CD4-positive, alpha-beta T cell treated with Interleukin-10 for 1 hour (primary cell): ENCODE data around the gene GP5.

Experiments used
- DNase-seq: peaks from one replicate; pipeline ENCODE4 v3.0.0-alpha.2; 2020

Gene GP5

DNA sequence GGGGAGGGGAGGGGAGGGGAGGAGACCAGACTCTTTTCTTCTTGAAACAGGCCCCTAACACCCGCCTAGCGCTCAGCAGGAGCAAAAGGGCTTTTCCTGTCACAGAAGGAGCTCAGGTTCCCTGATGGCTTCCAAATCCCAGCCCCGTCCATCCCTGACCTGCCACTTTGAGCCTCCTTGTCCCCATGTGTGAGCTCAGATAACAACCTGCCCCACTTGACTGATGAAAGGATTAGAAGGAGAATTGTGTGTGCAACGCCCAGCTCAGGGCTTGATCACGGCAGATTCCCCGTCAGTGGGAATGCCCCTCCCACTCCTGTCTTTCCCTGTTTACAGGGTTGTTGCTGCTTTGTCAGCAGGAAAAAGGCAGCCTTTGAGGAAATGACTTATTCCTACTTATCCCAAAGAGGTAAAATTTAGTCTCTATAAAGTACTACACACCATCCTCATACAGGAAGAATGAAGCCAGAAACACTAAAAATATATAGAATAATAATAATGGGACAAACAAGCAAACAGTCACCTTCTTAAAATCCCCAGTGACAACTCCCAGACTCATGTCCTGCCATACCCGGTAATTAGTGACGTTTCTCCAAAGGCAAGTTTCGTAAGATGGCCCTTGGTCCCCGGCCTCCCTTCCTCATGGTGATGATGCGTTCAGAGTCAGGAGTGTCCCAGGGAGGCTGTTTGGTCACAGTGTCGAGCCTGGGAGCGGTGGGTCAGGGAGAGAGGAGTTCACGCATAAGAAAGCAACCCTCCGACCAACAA lies 23.4 kb downstream of the GP5 start:
- no peak for DNase-seq

GRCh38 chr3:194374935-194375334 lies 24.1 kb downstream of the GP5 start:
- DNase-seq, result no peak

- DNase-seq, result no peak
Observed at GRCh38 chr3:194373899-194374298, 25.2 kb downstream of the GP5 start.

GRCh38 chr3:194373028-194373427 lies 26.0 kb downstream of the GP5 start:
- no peak for DNase-seq

DNA sequence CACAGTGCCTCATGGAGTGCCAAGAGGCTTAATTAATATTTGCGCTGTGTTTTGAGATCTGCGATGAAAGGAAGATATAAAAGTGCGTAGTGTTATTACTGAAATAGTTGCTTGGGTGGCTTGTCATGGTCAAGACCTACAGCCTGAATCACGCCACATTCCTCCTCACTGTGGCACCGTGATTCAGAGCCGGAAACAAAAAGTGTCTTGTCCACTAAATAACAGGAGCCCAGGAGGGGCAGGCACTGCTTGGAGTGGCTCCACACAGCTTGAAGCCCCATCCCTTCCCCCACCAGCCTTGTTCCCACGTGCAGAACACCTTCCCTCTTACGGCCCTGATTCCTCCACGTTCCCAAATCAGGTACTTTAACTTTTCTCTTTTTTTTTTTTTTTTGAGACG lies 28.3 kb downstream of the GP5 start:
- DNase-seq, result no peak

DNA sequence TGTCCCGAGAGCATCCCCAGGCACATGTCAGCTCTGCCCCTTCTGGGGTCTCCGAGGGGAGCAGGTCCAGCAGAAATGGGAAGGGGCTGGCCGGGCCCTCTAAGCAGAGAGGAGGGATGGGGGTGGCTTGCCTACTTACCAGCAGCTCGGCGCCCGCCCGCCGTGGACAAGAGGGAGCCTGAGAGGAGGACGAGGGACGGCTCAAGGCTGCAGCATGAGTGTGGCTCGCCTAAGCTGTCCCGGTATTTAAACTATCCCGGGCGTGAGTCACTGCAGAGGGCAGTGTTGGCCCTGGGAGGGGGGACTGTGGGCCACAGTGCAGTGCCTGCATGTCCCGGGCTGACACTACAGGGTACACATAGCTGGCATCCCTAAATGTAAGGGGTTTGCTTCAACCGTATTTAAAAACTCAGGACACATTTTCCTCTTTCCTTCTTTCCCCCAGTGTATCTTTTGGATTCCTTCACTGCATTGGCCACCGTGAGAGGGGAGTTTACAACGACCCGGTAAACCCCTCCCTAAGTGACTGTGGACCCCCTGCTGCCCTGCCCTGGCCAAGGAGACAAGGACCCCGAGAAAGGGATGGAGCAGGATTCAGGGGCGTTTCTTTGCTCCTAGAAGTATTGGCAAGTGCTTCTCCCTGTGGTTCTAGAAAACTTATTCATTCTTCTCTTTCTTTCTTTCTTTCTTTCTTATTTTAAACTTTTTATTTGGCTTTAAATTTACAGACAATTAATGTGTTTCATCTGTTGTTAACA lies 29.4 kb downstream of the GP5 start, which contains the start of gene LRRC15:
TSS of gene LRRC15 (minus strand) at position 222 of the 758 bp plus-strand sequence. CDS start 8,700 bp downstream, outside the sequence.
- no peak for DNase-seq

DNA sequence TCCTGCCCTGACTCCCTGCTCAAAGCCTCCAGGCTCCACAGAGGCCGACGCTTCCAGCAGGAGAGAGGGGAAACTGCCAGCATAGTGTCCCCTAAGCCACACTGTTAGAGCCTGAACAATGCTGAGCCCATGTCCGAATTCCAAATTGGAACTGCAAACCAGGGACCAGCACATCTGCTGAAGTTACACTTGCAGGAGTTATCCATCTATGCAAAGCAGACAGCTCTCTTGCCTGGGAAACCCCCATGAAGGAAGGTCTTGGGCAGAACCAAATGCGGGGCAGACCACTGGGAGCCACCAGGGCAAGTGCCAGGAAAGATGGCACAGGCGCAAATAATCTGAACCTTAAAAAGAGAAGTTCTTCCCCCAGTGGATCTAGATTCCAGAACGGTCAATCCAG lies 30.1 kb downstream of the GP5 start:
- DNase-seq, result no peak

DNA sequence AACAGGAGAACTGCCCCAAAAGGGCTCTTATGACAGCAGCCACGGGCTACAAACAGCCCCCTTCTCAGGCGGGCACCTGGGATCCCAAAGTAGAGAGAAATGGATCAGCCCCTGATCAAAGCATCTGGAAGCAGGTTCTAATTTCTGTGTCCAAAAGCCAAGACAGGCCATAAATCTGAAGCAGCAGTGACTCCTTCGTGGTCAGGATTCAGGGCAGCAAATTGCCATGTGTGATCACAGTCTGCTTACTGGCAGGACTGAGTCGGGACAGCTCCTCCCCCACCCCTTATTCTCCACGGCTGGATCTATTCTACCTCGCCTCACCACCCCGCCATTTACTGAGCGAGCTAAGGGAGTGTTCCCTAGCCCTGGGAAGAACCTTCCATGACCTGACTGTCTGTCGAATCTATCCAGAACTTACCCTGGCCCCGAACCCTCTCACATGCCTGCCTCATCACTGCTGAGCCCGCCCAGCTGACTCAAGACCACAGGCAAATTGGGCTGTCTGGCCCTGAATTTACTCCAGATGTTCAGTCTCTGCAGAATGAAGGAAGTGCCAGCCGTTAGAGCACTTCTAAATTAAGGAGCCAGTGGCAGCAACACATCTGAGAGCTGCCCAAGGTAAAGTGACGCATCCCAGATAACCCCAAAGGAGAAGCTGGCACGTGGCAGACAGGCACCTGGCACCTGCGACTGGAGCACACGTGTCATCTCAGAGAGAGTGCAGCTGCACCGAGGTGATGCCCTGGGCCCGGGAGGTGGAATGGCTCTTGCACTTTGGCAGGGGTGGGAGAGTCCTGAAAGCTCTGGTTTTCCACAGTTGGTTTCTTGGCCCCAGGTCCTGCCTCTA lies 30.8 kb downstream of the GP5 start:
- DNase-seq, result no peak

GRCh38 chr3:194365978-194366490 lies 33.0 kb downstream of the GP5 start:
- no peak for DNase-seq

GRCh38 chr3:194365526-194365925 lies 33.5 kb downstream of the GP5 start:
- no peak for DNase-seq

DNA sequence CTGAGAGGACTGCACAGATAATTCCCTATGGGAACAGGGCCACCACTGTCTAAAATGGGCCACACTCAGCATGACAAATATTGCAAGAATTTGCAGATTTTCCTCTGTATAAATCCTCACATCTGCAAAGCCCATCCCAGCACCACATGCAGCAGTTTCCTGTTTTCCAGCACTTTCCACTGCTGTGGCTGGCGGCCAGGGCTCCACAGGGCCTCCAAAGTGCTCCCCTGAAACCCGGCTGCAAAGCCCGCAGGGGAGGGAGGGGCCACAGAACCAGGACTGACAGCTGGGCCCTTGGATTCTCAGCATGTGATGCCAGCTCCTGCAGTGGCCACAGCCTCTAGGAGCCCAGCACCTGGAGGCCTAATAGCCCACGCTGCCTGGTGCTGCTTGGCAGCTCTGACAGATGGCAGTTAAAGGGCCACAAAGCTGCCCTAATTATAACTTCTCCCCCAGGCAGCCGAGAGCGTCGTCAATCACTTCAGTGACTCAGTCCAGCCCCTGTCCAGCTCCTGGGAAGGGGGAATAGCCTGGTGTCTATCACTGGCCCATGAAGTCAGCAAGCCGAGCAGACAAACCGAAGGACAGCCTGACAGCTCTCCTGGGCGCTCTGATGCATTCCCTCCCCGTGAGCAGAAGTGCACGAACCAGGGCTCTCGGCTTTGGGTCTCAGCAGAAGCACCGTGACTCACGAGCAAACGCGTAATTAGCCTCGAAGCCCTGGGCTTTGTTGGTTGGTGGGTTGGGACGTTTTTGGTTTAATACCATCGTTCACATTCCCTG lies 34.2 kb downstream of the GP5 start:
- DNase-seq, result no peak

DNA sequence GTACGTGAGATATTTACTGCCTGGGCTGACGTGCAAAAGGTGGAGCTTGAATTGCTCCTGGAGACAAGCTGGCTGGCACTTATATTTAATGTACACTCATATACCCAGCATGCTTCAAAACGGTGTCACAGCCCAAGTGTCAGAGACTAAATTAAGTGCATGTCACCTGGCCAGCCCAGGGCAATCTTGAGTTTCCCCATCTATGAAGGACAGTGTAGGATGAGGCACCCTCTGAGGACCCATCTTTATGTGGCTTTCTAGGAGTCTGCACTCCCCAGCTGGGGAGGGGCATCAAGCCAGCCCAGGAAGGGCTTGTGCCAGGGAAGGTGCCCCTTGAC lies 34.8 kb downstream of the GP5 start:
- DNase-seq, result no peak

- no peak for DNase-seq
Observed at GRCh38 chr3:194360568-194360967, 38.5 kb downstream of the GP5 start.

- DNase-seq, result no peak
Observed at GRCh38 chr3:194357681-194358080, 41.4 kb downstream of the GP5 start.

DNA sequence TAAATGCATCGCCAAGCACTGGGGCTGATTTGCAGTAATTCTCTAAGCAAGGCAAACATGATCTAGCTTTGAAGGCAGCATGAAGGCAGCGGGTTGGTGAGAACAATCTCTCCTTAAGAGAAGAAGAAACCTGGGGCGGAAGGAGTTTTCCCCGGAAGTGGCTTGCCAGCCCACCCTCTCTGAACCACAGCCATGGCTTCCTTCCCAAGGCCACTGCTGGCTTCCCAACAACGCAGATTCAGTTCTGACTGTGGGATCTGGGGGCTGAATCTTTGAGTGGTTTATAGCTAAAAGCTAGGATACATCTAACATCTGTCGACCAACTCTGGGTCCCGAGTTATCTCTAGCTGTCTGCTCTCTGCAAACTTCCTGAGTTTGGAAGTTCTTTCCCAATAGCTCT lies 43.7 kb downstream of the GP5 start:
- no peak for DNase-seq

- no peak for DNase-seq
Observed at GRCh38 chr3:194354315-194354714, 44.8 kb downstream of the GP5 start.

DNA sequence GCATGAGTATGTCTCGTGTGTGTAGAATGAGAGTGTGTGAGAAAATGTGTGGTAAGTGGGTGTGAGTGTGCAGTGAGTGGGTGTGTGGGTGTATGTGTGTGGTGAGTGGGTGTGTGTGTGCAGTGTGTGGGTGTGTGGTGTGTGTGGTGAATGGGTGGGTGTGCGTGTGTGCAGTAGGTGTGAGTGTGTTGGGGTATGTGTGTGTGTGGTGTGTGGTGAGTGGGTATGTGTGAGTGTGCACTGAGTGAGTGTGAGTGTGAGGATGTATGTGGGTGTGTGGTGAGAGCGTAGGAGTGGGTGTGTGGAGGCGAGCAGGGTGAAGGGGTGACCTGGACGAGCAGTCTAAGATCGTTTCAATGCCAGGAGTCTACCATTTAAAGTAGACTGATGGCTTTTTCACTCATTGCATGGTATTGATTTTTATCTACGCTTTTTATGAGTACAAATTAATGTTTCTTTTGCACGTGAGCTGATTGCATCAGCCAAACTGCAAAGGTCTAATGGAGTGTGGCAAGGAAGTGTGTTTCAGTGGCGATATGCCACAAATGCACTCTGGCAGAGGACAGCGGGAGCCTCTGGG lies 46.3 kb downstream of the GP5 start:
- DNase-seq, result no peak

- DNase-seq, result no peak
Observed at GRCh38 chr3:194351952-194352536, 47.0 kb downstream of the GP5 start.

- DNase-seq, result no peak
Observed at GRCh38 chr3:194351080-194351672, 47.9 kb downstream of the GP5 start, which contains the start of gene CPN2. Gene CPN2 (minus strand): TSS chr3:194351328. CDS start chr3:194342702, 8,626 bp downstream.

DNA sequence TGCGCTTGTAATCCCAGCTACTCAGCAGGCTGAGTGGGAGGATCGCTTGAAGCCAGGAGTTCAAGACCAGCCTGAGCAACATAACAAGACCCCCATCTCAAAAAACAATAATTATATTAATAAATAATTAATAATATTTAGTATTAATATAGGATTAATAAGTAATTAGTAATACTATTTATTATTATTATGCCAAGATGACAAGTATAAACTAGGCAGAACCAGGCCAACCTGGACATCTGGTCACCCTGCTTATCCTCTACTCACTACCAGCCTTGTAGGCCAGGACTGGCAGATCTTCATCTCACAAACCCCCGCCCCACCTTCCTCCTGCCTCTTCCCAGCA lies 48.4 kb downstream of the GP5 start:
- DNase-seq, result no peak

GRCh38 chr3:194348354-194348753 lies 50.7 kb downstream of the GP5 start:
- DNase-seq, result no peak
